Mucosa of descending colon (tissue), 3 donors: ENCODE data around the gene SOX12. TPM values are rescaled to one million over a fixed set of nuclear protein-coding genes. Genes with fewer than 3 reads are reported as not detected.

Source experiments
- ATAC-seq: fragments of 200-7000 bp; cut with Tn5 transposase; one replicate; pipeline ENCODE4 v1.9.1; 2020; ENCODE audit warnings: mild to moderate bottlenecking, moderate library complexity
- DNase-seq, 3 donors: peaks; one replicate each; pipeline ENCODE4 v3.0.0-alpha.2; 2020
- H3K36me3 ChIP-seq: fragments of 200-600 bp; one replicate; pipeline ENCODE4 v1.8.0; 2021; ENCODE audit warnings: low read depth, mild to moderate bottlenecking
- H3K4me1 ChIP-seq: fragments of 200-600 bp; one replicate; pipeline ENCODE4 v1.8.0; 2021; ENCODE audit warnings: low read depth, mild to moderate bottlenecking
- H3K4me3 ChIP-seq: fragments of 200-600 bp; one replicate; pipeline ENCODE4 v1.8.0; 2021; ENCODE audit warnings: mild to moderate bottlenecking
- H3K9me3 ChIP-seq: fragments of 200-600 bp; one replicate; pipeline ENCODE4 v1.8.0; 2021; ENCODE audit warnings: mild to moderate bottlenecking
- CTCF ChIP-seq: fragments of 200-600 bp; IDR thresholded peaks from one replicate; pipeline ENCODE4 v1.8.0; 2022; ENCODE audit warnings: antibody characterized with exemption, mild to moderate bottlenecking
- intact Hi-C, 2 donors: fragments of 100-400 bp; cut with DNase I in 1 of 2; cut with micrococcal nuclease in 1 of 2; formaldehyde crosslinking; loops; one replicate each; pipeline versions ENCODE4 v1.11.0 to v1.11.1; 2022; cut with DNase I, micrococcal nuclease
- total RNA-seq, 3 donors: library from RNA; stranded (reverse); fragmentation: NEBNext Ultra II Directional in 2 of 3; extraction: Animal tissue kit (Norgen Biotek cat#: 25700) in 2 of 3; gene quantifications; one replicate each; pipeline versions ENCODE4 v1.2.1 to v1.2.4, GENCODE V29; 2021 to 2023
- donor health status: DM: no; HTN: no; CAD: no; lungs with moderate emphysema.
- donor health status: DM: no; HTN: no; CAD: no.
- donor health status: DM: no; HTN: yes; CAD: no.

Gene SOX12
- total RNA-seq, 3 donors from 2014 or later: 3.9 to 24.0 (median 4.5) TPM

GRCh38 chr20:298776-299391 is 26.5 kb upstream of the SOX12 start:
- H3K9me3 ChIP-seq: no peaks in the 10 kb centered on the region
- no peaks in the 10 kb centered on the region for H3K36me3 ChIP-seq
- no peak for TF ChIP-seq CTCF
- intact Hi-C loops: no loop called here
- ATAC-seq (no peak), DNase-seq (no peak)
- peak overlapping the region; percentile 90 for H3K4me3 ChIP-seq
- peaks cover 17% of the 10 kb centered on the region for H3K4me1 ChIP-seq

- intact Hi-C loops: no loop called here
- DNase-seq (no peak), ATAC-seq (no peak)
- H3K4me3 ChIP-seq: no peak overlapping the region
- no peaks in the 10 kb centered on the region for H3K9me3 ChIP-seq
- no peak for TF ChIP-seq CTCF
- H3K36me3 ChIP-seq: no peaks in the 10 kb centered on the region
- peaks cover 19% of the 10 kb centered on the region for H3K4me1 ChIP-seq
Observed at GRCh38 chr20:300345-300990, 24.9 kb upstream of the SOX12 start.

GRCh38 chr20:301886-302848 is 23.2 kb upstream of the SOX12 start:
- TF ChIP-seq CTCF: no peak
- Histone ChIP-seq H3K4me1 (peaks cover 15% of the 10 kb centered on the region), H3K36me3 (no peaks in the 10 kb centered on the region), H3K4me3 (no peak overlapping the region), H3K9me3 (no peaks in the 10 kb centered on the region)
- intact Hi-C loops: no loop called here
- DNase-seq: no peak
- ATAC-seq: no peak

GRCh38 chr20:305745-306144 is 19.6 kb upstream of the SOX12 start:
- Histone ChIP-seq H3K36me3 (no peaks in the 10 kb centered on the region), H3K9me3 (no peaks in the 10 kb centered on the region), H3K4me3 (no peak overlapping the region), H3K4me1 (peaks cover 2% of the 10 kb centered on the region)
- TF ChIP-seq CTCF: no peak
- ATAC-seq (no peak), DNase-seq (no peak)
- intact Hi-C loops: no loop called here

- Histone ChIP-seq H3K4me3 (no peak overlapping the region), H3K36me3 (no peaks in the 10 kb centered on the region), H3K9me3 (no peaks in the 10 kb centered on the region), H3K4me1 (peaks cover 2% of the 10 kb centered on the region)
- TF ChIP-seq CTCF: no peak
- intact Hi-C loops: no loop called here
- ATAC-seq (no peak), DNase-seq (no peak)
Observed at GRCh38 chr20:308427-309038, 16.8 kb upstream of the SOX12 start.
